ENCODE measurements around the gene MEP1A. TPM values are rescaled to one million over a fixed set of nuclear protein-coding genes. Genes with fewer than 3 reads are reported as not detected.

Gene MEP1A
- total RNA-seq, 1 donor from 2014 or later = 2.6 TPM

DNA sequence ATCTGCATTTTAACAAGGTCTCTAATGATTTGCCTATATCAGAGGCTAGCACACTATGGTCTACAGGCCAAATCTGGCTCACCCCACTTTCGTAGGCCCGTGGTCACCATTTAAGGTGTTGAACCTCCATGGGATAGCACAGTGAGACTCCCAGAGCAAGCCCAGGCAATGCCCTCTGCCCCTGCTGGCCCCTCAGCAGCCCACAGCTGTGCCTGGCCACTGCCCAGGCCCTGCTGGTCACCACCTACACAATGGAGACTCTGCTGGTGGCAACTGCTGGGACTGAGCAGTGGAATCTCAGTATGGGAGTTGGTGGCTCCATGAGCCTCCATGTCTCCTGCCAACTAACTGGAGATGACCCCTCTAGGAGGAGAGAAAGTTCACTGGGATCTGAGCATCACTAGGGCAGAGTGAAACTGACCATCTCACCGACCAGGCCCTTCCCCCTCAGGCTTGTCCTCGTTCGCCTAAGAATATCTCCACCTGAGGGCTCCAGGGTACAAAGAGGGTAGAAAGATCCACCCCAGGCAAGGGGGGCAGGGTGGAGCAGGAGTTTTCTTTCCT, 44.2 kb upstream of the MEP1A start:
- Mint-ChIP-seq H3K27ac (no peak overlapping the region), H3K9me3 (ENCODE audit: low read depth) (no peaks in the 10 kb centered on the region), H3K27me3 (peaks cover 21% of the 10 kb centered on the region), H3K4me3 (ENCODE audit: low read depth) (no peak overlapping the region), H3K36me3 (ENCODE audit: insufficient read depth) (no peaks in the 10 kb centered on the region), H3K4me1 (ENCODE audit: low read depth) (no peaks in the 10 kb centered on the region)
- DNase-seq (ENCODE audit: low spot score, unreplicated experiment) = no peak
- TF ChIP-seq, protein P1, sequence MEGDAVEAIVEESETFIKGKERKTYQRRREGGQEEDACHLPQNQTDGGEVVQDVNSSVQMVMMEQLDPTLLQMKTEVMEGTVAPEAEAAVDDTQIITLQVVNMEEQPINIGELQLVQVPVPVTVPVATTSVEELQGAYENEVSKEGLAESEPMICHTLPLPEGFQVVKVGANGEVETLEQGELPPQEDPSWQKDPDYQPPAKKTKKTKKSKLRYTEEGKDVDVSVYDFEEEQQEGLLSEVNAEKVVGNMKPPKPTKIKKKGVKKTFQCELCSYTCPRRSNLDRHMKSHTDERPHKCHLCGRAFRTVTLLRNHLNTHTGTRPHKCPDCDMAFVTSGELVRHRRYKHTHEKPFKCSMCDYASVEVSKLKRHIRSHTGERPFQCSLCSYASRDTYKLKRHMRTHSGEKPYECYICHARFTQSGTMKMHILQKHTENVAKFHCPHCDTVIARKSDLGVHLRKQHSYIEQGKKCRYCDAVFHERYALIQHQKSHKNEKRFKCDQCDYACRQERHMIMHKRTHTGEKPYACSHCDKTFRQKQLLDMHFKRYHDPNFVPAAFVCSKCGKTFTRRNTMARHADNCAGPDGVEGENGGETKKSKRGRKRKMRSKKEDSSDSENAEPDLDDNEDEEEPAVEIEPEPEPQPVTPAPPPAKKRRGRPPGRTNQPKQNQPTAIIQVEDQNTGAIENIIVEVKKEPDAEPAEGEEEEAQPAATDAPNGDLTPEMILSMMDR (IDR thresholded peaks at IDR 0.05; ENCODE audit: unreplicated experiment) = no peak

DNA sequence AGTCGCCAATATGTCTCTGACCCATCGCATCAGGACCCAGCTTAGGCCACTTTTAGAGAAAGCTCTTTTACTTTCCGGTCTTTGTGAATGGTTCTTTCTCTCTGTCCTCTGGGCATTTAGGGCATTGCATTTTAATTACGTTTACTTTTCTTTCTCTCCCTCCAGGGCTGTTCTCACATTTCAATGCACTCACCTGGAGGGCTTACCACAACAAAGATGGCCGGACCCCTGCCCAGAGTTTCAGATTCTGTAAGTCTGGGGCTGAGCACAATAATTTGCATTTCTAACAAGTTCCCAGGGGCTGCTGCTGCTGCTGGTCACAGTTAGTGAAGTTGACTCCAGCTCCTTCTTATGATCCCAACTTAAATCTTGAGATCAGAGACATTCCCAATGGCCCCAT, 43.5 kb upstream of the MEP1A start:
- H3K36me3 Mint-ChIP-seq (ENCODE audit: insufficient read depth) = no peaks in the 10 kb centered on the region
- H3K27ac Mint-ChIP-seq = no peak overlapping the region
- H3K4me3 Mint-ChIP-seq (ENCODE audit: low read depth) = no peak overlapping the region
- H3K4me1 Mint-ChIP-seq (ENCODE audit: low read depth) = no peaks in the 10 kb centered on the region
- no peak for DNase-seq (ENCODE audit: low spot score, unreplicated experiment)
- TF ChIP-seq, protein P1 (IDR thresholded peaks at IDR 0.05; ENCODE audit: unreplicated experiment) = no peak
- no peaks in the 10 kb centered on the region for H3K9me3 Mint-ChIP-seq (ENCODE audit: low read depth)
- peaks cover 16% of the 10 kb centered on the region for H3K27me3 Mint-ChIP-seq

DNA sequence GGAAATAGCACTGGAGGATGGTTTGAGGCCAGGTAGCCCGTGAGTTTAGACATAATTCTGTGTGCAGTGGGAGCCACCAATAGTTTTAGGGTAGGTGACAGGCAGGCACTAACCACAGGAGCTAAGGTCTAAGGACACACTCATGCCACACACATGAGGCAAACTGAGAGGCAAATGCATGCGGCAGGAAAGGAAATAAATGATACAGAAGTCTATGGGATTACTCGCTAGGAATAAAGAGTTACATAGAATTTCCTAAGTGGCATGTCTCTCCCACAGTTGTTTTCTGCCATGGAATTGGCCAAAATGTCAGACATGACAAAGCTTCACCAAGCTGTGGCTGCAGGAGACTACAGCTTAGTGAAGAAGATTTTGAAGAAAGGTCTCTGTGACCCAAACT, 41.5 kb upstream of the MEP1A start:
- H3K27ac Mint-ChIP-seq = no peak overlapping the region
- TF ChIP-seq, protein P1 (IDR thresholded peaks at IDR 0.05; ENCODE audit: unreplicated experiment) = no peak
- H3K9me3 Mint-ChIP-seq (ENCODE audit: low read depth) = no peaks in the 10 kb centered on the region
- DNase-seq (ENCODE audit: low spot score, unreplicated experiment) = no peak
- H3K4me3 Mint-ChIP-seq (ENCODE audit: low read depth) = no peak overlapping the region
- H3K4me1 Mint-ChIP-seq (ENCODE audit: low read depth) = no peaks in the 10 kb centered on the region
- peaks cover 2% of the 10 kb centered on the region for H3K27me3 Mint-ChIP-seq
- no peaks in the 10 kb centered on the region for H3K36me3 Mint-ChIP-seq (ENCODE audit: insufficient read depth)

DNA sequence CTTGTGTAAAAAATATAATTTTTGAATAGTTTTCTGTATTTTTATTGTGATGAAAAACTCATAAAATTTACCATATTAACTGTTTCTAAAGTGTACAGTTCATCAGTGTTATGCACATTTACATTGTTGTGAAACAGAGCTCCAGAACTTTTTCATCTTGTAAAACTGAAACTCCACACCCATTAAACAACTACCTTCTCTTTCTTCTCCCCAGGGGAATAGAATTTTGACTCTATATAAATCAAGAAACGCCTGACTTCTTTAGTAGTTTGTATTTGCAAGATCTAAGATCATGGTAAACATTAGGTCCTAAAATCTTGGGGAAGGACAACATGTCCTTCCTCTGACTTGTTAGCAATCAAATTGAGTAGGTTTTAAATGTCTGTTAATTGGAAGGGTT, 37.3 kb upstream of the MEP1A start:
- TF ChIP-seq, protein P1 (IDR thresholded peaks at IDR 0.05; ENCODE audit: unreplicated experiment) = no peak
- H3K36me3 Mint-ChIP-seq (ENCODE audit: insufficient read depth) = no peaks in the 10 kb centered on the region
- H3K27ac Mint-ChIP-seq = no peak overlapping the region
- H3K27me3 Mint-ChIP-seq = peaks cover 3% of the 10 kb centered on the region
- no peaks in the 10 kb centered on the region for H3K4me1 Mint-ChIP-seq (ENCODE audit: low read depth)
- H3K4me3 Mint-ChIP-seq (ENCODE audit: low read depth) = no peak overlapping the region
- no peak for DNase-seq (ENCODE audit: low spot score, unreplicated experiment)
- no peaks in the 10 kb centered on the region for H3K9me3 Mint-ChIP-seq (ENCODE audit: low read depth)

DNA sequence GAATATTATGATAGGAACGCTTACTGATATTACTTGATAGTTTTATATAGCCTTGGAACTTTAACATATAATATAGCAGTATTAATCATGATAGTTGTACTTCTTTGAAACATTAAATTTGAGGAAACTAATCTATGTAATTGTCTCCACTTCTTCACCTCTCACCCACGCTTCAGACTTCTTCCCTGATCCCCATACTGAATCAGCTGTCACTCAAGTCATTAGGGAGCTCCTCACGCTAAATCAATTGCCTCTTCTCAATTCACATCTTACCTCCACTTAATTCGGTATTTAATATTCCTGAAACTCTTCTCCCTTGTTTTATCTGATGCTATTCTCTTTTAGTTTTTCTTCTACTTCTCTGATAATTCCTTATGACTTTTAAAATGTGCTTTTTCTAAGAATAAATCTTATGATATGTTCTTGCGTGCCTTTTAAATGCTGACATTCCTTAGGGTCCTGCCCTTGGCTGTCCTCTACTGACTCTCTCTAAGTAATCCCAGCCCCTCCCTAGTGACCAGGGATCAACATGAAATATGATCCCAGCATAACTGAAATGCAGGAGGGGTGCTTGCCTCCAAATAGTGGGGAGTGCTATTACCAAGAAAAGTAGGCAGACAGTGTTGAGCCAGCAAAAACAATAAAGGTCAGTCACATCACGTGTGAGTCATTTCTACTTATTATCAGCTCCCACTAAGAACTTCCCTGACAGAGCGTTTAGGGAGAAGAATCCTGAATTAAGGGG, 36.5 kb upstream of the MEP1A start:
- no peaks in the 10 kb centered on the region for H3K9me3 Mint-ChIP-seq (ENCODE audit: low read depth)
- H3K36me3 Mint-ChIP-seq (ENCODE audit: insufficient read depth) = no peaks in the 10 kb centered on the region
- peaks cover 3% of the 10 kb centered on the region for H3K27me3 Mint-ChIP-seq
- H3K4me1 Mint-ChIP-seq (ENCODE audit: low read depth) = no peaks in the 10 kb centered on the region
- H3K4me3 Mint-ChIP-seq (ENCODE audit: low read depth) = no peak overlapping the region
- TF ChIP-seq, protein P1 (IDR thresholded peaks at IDR 0.05; ENCODE audit: unreplicated experiment) = no peak
- no peak overlapping the region for H3K27ac Mint-ChIP-seq
- DNase-seq (ENCODE audit: low spot score, unreplicated experiment) = no peak

Data from progenitor cell of endocrine pancreas (in vitro differentiated cells).